GM18498 (cell line): ENCODE measurements around the gene MRM2.

Experiments
- ATAC-seq: cut with Tn5 transposase; IDR thresholded peaks from one replicate; pipeline ENCODE4 v1.9.1; 2021; ENCODE audit warnings: mild to moderate bottlenecking, moderate library complexity; ENCODE audit not compliant: unreplicated experiment

The MRM2 gene

DNA sequence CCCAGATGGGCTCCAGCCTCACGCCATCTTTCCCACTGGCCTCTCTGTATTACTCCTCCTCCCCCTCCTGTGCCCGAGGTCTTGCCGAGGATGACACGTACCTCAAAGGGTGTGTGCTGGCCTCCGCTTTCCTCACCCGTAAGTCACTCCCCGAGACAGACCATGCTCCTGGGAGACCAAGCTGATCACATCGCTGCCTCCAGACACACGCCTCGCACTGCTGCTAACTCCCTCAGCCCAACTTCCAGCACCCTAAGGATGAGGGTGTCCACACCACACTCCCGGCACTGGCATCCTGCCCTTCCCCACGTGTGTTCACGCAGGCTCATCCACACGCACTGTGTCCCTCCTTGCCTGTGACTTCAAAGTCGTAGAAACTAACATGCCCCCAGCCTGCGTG is 33.3 kb downstream of the MRM2 start:
- no peak for ATAC-seq

DNA sequence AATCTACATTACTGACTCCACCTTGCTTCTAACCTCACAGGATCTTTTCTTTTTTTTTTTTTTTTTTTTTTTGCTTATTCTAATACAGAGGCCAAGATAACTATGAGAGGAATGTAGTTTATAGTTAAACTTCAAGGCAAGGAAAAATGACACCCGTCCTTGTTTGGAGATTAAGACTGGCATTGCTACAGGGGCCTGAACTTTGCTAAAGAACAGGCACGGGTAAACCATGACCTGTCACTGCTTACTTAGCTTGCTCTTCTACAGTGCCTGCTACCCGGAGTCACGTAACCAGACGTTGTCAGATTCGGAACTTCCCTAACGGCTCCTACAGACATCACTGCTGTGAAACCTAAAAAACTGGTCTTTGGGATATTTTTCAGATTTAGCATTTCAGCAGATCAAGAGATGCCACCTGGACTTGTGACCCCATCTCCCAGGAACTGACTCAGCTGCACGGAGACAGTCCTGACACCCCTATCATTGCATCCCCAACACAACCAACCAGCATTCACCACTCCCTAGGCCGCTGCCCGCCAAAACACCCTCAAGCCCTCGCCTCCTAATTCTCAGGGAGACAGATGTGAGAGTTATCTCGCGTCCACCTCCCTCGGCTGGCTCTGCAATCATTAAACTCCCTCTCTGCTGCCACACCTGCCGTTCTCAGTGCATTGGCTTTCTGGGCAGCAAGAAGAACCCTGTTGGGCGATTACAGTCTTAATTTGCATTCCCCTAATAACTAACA is 36.8 kb downstream of the MRM2 start:
- no peak for ATAC-seq

DNA sequence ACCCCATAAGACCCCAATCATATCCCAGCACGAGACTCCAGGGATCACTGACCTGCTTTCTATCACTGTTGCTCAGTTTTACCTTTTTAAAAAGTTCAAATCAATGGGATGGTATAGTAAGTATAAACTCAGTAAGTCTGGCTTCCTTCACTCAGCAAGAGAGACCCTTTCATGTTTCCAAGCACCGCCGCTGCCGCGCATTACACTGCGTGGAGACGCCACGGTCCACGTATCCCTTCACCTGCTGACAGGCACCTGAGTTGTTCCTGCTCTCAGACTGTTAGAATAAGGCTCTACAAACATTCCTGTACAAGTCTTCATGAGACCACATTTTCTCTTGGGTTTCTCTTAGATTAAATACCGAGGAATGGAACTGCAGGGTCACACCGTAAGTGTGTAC is 37.6 kb downstream of the MRM2 start:
- ATAC-seq = no peak

DNA sequence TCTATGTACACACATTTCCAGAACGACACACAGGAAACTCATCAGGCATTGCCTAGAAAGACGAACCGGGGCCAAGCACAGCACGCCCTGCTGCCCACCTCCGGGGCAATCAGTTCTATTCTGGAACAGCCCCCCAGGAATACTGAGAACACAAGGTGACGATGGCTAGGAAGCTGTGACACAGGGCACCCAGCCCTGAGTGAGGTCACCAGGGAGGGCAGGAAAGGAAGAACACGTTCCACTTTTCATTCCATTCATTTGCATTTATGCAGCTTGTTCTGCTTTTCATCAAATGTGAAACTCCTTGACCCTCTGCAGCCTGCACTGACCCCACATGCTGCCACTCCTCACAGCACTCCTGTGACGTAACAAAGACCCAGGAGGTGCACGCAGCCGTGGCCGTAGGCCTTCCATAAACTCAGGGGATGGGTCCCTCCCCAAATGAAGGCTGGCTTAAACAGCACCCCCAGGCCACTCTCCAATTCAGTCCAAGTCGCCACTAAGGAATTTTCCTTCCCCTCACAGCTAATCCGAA is 38.2 kb downstream of the MRM2 start:
- no peak for ATAC-seq

DNA sequence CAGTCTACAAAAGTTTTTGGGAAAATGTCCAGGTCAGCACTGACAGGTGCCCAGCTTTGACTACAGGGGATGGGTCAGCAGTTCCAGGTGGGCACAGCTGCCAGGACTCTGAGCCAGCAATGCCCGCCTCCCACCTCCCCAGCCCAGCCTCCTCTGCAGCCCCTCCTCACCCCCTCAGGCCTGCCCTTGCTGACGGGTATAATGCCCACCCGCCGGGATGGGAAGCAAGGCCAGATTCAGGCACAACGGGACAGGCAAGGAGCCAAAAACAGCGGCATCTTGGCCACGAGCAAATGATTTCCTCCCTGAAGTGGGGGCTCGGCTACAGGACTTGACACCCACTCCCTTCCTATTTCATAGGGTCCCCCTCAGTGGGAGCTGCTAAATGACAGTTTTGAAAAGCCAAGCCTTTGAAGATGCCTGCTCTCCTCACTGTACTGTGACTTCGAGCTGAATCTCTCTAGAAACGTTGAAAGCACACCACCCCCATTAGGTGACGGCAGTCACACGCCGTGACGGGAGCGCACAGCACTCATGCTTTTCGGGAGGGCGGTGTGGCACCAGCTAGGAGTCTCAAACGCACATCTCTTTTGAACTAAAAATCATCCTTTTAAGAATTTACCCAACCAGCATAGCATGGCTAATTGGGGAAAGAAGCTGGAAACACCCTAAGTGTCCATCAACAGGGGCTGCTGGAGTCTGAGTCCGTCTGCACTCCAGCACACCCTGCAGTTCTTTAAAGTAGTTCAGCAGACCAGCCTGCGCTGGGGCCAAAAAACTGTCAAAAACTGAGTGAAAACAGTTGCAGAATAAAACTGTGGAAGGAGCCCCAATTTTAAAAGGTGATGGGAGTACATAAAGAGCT is 38.9 kb downstream of the MRM2 start:
- ATAC-seq = no peak

DNA sequence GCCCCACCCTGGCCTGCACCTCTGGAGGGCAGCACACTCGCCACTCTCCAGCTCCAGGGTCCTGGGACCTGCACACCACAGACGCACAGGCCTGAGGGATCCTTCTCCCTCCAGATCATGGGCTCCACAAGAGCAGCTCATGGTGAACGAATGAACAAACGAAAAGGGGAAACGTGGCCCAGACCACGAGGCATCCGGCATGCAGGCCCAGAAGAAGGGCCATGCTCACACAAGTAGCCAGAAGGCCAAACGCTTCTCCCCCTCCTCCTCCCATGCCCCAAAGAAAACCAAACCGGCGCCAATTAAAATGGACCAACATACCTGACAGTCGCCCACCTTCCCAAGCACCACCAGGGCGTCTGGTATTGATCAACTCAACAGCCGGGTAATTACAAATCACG is 39.6 kb downstream of the MRM2 start:
- no peak for ATAC-seq

DNA sequence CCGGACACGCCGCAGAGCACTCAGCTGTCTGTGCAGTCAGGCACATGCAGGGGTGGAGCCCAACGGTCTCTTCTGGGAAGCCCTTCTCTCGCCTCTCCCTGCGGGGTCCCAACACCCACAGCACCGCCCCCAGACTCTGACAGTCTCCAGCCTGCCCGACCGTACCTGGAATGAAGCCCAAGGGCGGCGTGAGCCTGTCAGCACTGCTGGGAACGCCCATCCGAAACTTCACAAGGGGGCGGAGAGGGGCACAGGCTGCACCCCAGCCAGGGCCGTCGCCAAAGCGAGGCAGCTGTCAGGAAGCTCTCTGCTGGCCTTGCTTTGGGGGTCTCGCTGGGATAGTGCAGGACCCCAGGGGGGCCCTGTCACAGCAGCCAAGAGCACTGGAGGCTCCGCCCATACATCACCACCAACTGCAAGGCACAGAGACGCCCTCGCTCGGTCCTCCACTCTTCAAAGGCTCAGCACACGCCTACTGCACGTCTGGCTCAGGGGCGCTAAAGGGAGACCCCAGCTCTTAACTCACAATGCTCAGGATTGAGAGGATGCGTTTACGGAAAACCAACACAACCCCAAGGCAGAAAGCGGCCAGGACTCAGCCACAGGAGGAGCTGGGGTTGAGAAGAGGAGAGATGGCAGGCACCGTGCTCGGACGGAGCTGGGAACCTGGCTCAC is 40.2 kb downstream of the MRM2 start:
- ATAC-seq = no peak

DNA sequence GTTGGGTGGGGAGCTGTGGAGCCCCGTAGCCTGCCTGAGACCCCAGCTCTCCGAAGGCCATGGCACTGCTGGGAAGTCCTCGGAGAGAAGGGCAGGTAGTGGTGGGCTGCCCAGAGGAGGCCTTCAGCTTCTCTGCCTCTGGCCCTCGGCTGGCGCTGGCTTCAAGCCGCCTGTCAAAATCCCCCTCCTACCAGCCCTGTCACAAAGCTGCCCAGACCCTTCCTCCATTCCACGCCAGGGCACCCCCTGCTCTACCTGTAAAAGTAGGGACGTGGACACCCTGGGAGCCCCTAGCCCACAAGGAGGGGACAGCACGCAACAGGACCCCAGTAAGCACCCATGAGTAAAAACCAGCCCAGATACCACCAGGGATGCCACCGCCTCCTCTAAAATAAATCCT is 40.9 kb downstream of the MRM2 start:
- ATAC-seq = no peak

DNA sequence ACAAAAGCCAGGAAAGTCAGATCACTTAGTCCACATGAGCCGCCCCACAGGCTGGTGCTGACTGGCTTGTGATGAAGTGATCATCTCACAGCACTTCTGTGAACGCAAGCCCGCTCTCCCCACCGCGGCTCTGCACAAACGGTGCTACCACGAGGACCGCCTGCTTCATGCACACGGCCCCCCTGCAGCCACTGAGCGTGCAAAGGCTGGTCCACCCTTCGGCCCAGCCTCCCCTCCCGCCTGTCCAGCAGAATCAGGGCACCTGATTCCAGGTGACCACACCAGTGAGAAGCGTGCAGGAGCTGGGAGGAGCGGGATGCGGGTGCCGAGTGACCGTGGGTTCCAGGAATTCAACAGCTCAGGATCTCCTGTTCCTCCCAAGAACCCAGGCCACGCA is 41.4 kb downstream of the MRM2 start:
- no peak for ATAC-seq

DNA sequence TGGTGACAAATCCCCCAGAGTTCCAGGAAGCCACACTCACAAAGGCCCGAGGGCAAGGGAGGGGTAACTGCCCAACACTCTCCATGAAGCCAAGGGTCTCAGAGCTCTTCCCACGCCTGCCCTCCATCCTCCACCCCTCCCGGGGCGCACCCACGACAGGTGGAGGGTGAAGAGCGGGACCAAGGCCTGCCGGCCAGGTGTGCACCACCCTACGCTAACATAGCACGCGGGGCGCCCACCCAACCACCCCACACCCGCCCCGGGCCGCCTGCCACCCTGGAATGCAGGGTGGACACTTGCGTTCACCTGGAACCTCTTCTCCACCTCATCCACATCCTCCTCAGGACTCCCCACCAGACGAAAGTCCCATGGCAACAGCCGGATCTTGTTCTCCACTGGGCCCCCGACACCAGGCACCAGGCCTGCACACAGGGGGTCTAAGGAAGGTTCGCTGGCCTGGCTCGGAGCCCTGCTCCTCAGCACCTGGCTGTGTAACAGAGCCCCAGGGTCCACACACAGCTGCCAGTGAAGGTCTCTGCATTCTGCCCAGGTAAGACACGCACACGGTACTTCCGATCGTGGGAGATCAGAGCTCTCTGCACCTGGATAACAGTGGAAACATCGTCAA is 41.9 kb downstream of the MRM2 start:
- no peak for ATAC-seq

DNA sequence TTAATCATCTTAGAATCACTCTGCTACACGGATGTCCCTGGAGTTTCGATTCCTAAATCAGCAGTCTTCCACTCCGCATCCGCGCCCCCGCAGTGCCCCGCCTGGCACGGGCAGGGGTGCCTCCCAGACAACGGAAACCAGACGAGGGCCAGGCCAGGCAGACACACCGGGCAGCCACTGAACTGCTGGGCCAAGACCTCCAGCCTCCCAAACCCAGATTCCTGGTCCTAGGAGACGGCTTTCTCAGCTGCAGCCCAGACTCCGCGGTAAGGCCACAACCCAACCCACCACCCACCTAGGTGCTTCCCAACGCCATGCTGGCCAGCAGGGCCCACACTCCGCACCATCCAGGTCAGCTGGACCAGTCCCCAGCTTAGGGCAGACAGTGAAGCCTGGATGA is 42.5 kb downstream of the MRM2 start:
- ATAC-seq = no peak

DNA sequence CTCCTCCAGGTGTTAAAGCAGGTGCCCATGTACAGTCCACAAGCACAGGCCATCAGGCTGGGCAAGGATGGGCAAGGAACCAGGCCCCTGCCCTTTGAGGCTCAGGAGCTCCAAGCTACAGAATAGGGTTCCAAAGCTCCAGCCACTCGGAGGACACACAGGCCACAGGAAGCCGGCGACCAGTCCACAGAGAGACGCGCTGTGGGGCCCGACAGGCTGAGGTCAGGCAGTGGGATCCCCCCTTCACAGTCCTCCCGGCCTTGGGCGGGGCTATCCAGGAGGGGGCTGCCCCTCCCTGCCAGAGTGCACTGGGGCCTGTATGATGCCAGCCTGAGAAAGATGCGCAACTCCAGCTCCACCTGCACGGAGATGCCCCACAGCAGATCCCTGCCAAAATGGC is 43.2 kb downstream of the MRM2 start:
- no peak for ATAC-seq

DNA sequence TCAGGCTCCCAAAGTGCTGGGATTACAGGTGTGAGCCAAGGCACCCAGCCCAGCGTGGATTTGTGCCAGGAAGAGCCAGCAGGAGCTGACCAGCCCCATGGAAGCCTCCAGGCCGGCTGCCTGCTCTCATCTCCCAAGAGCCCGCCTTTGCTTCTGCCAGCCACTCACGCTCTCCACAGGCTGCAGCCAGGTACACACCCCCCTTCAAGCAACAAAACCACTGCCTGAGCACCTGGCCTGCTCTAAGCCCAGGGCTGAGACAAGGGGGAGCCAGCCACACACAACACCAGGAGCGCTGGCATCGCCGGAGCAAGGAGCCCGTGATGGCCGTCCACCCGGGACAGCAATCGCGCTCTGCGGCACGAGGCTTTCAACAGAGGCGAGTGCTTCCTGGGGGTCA is 43.8 kb downstream of the MRM2 start:
- ATAC-seq = no peak

DNA sequence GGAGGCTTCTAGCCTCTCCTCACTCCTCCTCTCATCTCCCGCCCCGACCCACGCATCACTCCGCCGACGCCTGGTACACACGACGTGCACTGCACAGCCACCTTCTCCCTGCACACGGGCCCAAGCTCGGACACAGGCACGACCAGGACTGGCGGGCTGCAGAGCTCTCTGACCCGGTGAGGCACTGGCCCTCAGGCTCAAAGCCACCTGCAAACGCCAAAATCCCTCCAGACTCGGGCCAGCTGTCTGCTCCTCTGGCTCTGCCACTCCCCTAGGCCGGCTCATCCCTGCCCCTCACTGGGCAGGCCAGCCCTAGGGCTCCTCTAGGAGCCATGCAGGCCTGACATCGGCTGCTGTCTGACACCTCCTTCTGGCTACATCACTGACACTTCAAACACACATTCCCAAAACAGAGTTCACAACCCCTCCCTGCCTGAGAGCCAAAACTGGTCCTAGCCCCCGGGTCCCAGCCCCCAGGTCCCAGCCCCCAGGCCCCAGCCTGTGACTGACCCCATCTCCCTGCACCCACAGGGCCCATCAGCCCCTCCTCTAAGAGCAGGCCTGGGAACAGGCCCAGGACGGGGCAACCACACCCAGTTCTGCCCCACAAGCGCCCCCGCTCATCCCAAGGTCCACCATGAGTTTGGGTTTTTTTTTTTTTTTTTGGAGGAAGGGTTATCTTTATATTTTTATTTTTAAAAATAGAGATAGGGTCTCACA is 44.4 kb downstream of the MRM2 start:
- no peak for ATAC-seq

DNA sequence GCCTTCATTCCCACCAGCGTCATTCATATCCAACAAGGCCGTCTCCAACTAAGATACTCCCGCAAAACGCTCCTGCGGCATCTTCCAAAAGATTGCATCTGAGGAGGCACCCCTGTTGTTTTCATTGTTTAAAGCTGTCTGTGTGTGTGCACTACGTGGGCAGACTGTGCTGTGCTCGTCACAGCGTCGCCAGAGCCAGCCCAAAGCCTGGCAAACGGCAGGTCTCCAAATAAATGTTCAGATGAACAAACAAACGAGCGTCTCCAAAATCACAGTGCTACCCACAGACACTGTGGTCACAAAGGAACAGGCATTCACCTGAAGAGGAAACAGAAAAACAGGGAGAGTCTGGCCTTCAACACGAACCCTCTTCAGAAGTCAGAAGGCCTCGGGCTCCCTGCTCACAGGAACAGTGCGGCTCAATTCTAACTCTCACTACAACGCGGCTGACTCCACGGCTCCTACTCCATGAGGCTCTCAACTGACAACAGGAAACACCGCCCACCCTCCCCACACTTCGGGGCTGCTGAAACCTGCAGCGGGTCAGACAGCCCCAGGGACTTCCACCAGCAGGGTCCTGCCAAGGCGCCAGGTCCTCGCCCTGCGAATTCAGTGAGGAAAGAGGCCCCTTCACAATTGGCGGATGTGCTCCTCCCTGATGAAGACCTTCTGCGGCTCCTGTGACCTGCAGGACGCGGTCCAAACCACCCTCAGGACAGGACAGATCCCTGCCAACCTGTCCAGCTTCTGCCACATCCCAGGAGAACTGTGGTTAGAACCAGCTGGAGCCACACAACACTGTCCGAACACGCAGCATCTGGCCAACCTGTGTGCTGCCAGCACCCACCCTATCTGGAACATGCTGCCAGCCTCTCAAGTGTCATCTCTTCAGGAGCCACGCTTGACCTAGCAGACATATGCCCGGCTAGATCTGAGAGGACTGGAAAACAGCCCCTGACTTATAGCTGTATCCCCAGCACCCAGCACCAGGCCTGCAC is 45.3 kb downstream of the MRM2 start:
- ATAC-seq = no peak

DNA sequence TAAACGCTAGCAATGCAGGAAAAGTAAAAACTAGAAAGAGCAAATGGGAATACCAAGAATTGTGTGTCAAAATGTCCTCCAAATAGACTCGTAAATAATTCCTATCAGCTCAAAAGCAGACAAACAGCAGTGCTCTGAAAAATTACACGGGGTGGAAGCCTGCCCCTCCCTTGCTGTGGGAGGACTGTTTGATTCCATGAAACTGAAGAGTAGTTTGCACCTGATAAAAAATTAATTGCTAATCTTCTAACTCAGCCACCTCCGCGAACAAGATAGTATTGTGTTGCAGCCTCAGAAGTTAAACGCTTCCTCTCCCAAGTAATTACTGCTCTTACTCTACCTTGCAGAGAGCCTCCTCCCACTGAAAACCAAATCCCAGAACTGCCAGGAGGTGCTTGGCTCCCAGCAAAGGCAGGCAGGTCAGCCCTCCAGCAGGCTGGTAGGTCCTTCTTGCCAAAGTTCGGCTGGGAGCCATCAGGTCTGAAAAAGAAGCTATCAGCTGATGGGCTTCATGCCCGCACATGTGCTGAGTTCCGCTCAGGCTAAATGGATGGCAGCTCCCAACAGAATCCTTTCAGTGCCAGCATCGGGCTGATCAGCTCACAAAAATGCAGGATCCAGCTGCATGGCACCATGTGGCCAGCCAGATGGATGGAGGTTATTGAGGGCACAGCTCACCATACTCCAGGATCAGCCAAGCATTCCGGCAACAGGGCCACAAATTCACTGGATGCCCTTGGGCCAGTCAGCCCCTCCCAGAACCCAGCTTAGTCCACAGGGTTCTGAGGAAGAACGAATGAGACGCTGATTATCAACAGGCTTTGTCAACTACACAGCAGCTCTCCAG is 46.4 kb downstream of the MRM2 start:
- no peak for ATAC-seq

DNA sequence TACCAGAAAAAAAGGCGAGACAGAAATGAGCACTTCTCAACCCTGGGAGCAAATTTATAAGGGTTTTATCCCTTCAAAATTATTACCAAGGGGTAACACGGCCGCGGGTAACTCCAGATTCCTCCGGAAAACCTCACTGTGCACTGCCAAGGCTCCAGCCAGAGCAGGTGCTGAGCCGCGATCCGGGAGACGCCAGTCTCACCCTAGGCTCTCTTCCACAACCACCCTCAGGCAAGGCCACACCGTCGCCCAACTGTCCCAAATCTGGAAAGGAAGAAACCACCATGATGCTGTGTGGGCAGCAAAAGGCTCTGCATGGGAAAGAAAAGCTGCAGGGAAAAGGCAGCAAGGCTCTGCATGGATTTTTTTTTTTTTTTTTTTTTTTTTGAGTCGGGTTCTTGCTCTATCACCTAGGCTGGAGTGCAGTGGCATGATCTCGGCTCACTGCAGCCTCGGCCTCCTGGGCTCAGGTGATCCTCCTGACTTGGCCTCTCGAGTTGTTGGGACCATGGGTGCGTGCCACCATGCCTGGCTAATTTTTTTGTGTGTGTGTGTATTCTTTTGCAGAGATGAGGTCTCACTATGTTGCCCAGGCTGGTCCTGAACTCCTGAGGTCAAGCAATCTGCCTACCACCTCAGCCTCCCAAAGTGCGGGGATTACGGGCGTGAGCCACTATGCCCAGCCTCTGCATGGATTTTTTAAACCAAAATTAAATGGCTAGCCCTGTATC is 48.3 kb downstream of the MRM2 start:
- ATAC-seq = no peak
